Stimulated activated CD8-positive, alpha-beta memory T cell treated with anti-CD3 and anti-CD28 coated beads, Interleukin-12 subunit alpha, Interleukin-12 subunit beta, amount 100 ng/mL, for 4 hours (primary cell): ENCODE results near the gene PGS1.
"Not testable (repeated sequence)": the region's sequence is repeated elsewhere in the genome, so short reads cannot be mapped to it uniquely, and the experiment has no call there.

ENCODE experiments used
- DNase-seq: peaks from one replicate; pipeline ENCODE4 v3.0.0-alpha.2; 2020; ENCODE audit warnings: low read depth

The PGS1 gene

GRCh38 chr17:78449983-78450595 is 71.6 kb downstream of the PGS1 start:
- DNase-seq, result no peak

- no peak for DNase-seq
Observed at GRCh38 chr17:78450696-78451345, 72.4 kb downstream of the PGS1 start.

GRCh38 chr17:78451753-78452152 is 73.3 kb downstream of the PGS1 start:
- DNase-seq, result no peak

- no peak for DNase-seq
Observed at GRCh38 chr17:78454346-78454745, 75.9 kb downstream of the PGS1 start.

GRCh38 chr17:78458091-78458490 is 79.6 kb downstream of the PGS1 start:
- no peak for DNase-seq

- no peak for DNase-seq
Observed at GRCh38 chr17:78458736-78459335, 80.4 kb downstream of the PGS1 start.

- DNase-seq, result no peak
Observed at GRCh38 chr17:78459696-78460095, 81.2 kb downstream of the PGS1 start.

- no peak for DNase-seq
Observed at GRCh38 chr17:78460176-78460675, 81.8 kb downstream of the PGS1 start.

GRCh38 chr17:78460951-78461798 is 82.7 kb downstream of the PGS1 start:
- DNase-seq, result no peak

GRCh38 chr17:78461799-78462053 is 83.3 kb downstream of the PGS1 start:
- DNase-seq, result no peak

- DNase-seq, result no peak
Observed at GRCh38 chr17:78462148-78462547, 83.7 kb downstream of the PGS1 start.

GRCh38 chr17:78466109-78466785 is 87.8 kb downstream of the PGS1 start:
- not testable (repeated sequence) for DNase-seq

- DNase-seq, result no peak
Observed at GRCh38 chr17:78466786-78467715, 88.6 kb downstream of the PGS1 start.

GRCh38 chr17:78468366-78468765 is 89.9 kb downstream of the PGS1 start:
- no peak for DNase-seq

GRCh38 chr17:78469443-78469842 is 91.0 kb downstream of the PGS1 start:
- DNase-seq, result no peak

- DNase-seq, result no peak
Observed at GRCh38 chr17:78471635-78472034, 93.2 kb downstream of the PGS1 start.

GRCh38 chr17:78472035-78472905 is 93.8 kb downstream of the PGS1 start:
- no peak for DNase-seq

- no peak for DNase-seq
Observed at GRCh38 chr17:78473951-78474613, 95.6 kb downstream of the PGS1 start.
